ENCODE data around the gene VBP1.
"Not testable (repeated sequence)": the region's sequence is repeated elsewhere in the genome, so short reads cannot be mapped to it uniquely, and the experiment has no call there.

The VBP1 gene

GRCh38 chrX:155216179-155216939 is at the start of gene VBP1:
TSS of gene VBP1 (plus strand) at chrX:155216460. CDS start at chrX:155216483, 23 bp downstream.
- DNase-seq (ENCODE audit: low read depth in 2 of 2) = peak; percentile 76 to 81

- DNase-seq (ENCODE audit: low read depth in 2 of 2) = no peak
Observed at GRCh38 chrX:155169881-155170280, 46.4 kb upstream of the VBP1 start.

- DNase-seq (ENCODE audit: low read depth in 2 of 2) = no peak
Observed at GRCh38 chrX:155179346-155179997, 36.8 kb upstream of the VBP1 start.

- no peak for DNase-seq (ENCODE audit: low read depth in 2 of 2)
Observed at GRCh38 chrX:155188786-155189185, 27.5 kb upstream of the VBP1 start.

- no peak for DNase-seq (ENCODE audit: low read depth in 2 of 2)
Observed at GRCh38 chrX:155211208-155211607, 5.1 kb upstream of the VBP1 start.

GRCh38 chrX:155213731-155214130 is 2.5 kb upstream of the VBP1 start:
- no peak for DNase-seq (ENCODE audit: low read depth in 2 of 2)

GRCh38 chrX:155215443-155216178 is 649 bp upstream of the VBP1 start:
- no peak for DNase-seq (ENCODE audit: low read depth in 2 of 2)

- DNase-seq (ENCODE audit: low read depth in 2 of 2) = no peak
Observed at GRCh38 chrX:155216940-155217440, 730 bp downstream of the VBP1 start.

- DNase-seq (ENCODE audit: low read depth in 2 of 2) = no peak
Observed at GRCh38 chrX:155218777-155219176, 2.5 kb downstream of the VBP1 start.

- no peak for DNase-seq (ENCODE audit: low read depth in 2 of 2)
Observed at GRCh38 chrX:155221351-155221750, 5.1 kb downstream of the VBP1 start.

GRCh38 chrX:155223746-155224145 is 7.5 kb downstream of the VBP1 start:
- DNase-seq (ENCODE audit: low read depth in 2 of 2) = not testable (repeated sequence)

- DNase-seq (ENCODE audit: low read depth in 2 of 2) = no peak
Observed at GRCh38 chrX:155225774-155226173, 9.5 kb downstream of the VBP1 start.

GRCh38 chrX:155231163-155231562 is 14.9 kb downstream of the VBP1 start:
- DNase-seq (ENCODE audit: low read depth in 2 of 2) = no peak

GRCh38 chrX:155235891-155236290 is 19.6 kb downstream of the VBP1 start:
- no peak for DNase-seq (ENCODE audit: low read depth in 2 of 2)

- no peak for DNase-seq (ENCODE audit: low read depth in 2 of 2)
Observed at GRCh38 chrX:155237719-155238118, 21.5 kb downstream of the VBP1 start.

- DNase-seq (ENCODE audit: low read depth in 2 of 2) = no peak
Observed at GRCh38 chrX:155242300-155242699, 26.0 kb downstream of the VBP1 start.

GRCh38 chrX:155246748-155247147 is 30.5 kb downstream of the VBP1 start:
- no peak for DNase-seq (ENCODE audit: low read depth in 2 of 2)

GRCh38 chrX:155247497-155247896 is 31.2 kb downstream of the VBP1 start:
- DNase-seq (ENCODE audit: low read depth in 2 of 2) = no peak

- DNase-seq (ENCODE audit: low read depth in 2 of 2) = no peak
Observed at GRCh38 chrX:155251391-155251790, 35.1 kb downstream of the VBP1 start.

- DNase-seq (ENCODE audit: low read depth in 2 of 2) = no peak
Observed at GRCh38 chrX:155259752-155260151, 43.5 kb downstream of the VBP1 start.

- no peak for DNase-seq (ENCODE audit: low read depth in 2 of 2)
Observed at GRCh38 chrX:155262970-155263754, 46.9 kb downstream of the VBP1 start.
